ENCODE measurements around the gene KRTAP4-7.
"Not testable (repeated sequence)": the region's sequence is repeated elsewhere in the genome, so short reads cannot be mapped to it uniquely, and the experiment has no call there.

KRTAP4-7 gene

GRCh38 chr17:41065829-41066624 is 17.9 kb upstream of the KRTAP4-7 start, which contains the start of gene KRTAP2-4:
Gene KRTAP2-4, minus strand, starts transcription at chr17:41065879. Its CDS starts 34 bp downstream, at chr17:41065845.
- DNase-seq, result no peak

DNA sequence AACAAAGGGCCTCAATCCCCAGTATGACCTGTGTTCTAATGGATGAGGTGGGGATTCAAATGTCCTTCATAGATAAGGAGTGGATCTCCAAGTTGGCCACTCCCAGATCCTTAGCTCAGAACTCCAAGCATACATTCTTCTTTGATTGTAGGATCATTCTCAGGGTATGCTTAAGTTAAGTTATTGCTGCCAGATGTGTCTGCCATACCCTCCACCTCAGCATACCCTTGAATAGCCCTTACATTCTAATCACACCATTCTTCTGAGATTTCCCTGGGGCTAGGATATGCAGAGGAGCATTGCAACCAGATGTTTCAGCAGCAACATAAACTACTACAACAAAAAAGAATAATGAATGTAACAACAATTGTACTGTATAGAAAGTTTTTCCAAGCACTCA is 16.7 kb upstream of the KRTAP4-7 start:
- DNase-seq, result no peak

DNA sequence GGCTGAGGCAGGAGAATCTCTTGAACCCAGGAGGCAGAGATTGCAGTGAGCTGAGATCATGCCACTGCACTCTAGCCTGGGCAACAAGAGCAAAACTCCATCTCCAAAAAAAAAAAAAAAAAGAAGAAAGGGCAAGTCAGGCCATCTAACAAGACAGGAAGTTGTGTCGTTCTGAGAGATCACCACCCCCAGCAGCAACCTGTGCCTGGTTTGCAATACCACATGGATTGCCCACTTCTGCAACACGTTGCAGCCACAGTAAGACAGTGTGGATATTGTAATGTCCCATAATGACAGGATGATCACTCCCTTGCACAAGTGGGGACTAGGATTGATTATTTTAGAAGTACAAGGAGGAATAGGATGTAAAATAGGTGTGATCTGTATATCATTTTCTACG is 14.9 kb upstream of the KRTAP4-7 start:
- DNase-seq, result no peak

DNA sequence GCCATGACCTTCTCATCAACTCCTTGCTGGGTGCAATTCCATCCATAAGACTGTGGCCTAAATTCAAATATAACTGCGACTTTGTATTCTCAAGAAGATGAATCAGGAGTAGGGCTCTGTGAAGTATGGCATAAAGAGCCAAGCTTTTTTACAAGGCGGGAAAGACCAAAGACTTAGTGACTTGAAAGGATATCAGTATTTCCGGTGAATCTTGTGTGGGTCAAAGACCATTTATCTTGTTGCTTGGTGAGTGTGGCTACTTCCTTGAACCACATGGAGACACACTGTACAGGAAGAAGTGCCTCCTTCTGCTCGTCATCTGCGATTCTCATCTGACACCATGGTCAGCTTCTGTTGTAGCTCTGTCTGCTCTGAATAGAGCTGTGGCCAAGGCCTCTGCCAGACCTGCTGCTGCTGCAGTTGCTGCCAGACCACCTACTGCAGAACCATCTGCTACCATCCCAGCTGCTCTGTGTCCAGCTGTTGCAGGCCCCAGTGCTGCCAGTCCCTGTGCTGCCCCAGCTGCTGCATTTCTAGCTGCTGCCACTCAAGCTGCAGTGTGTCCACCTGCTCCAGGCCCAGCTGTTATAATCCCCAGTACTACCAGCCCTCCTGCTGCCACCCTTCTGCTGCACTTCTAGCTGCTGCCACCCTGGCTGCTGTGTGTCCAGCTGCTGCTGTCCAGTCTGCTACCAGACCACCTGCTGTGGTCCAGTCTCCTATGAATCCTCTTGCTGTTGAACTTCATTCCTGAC is 12.2 kb upstream of the KRTAP4-7 start:
- DNase-seq, result no peak

DNA sequence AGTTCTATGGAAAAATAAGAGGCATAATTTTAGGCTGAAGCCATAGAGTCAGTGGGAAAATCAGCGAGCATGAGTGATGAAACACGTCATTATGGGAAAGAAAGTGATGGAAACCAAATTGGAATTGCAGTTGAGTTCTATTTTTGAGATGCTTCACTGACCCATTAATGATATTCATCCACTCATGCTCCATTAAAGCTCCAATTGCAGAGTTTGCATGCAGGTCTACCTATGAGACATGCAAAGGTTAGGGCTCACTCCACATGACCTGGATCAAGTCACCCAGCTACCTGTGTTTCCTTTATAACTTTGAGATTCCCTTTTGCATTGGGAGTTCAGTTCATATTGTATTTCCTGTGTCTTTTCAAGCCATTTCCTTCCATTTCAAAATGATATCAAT is 10.3 kb upstream of the KRTAP4-7 start:
- no peak for DNase-seq

- no peak for DNase-seq
Measured at GRCh38 chr17:41076788-41077187, 7.2 kb upstream of the KRTAP4-7 start.

DNA sequence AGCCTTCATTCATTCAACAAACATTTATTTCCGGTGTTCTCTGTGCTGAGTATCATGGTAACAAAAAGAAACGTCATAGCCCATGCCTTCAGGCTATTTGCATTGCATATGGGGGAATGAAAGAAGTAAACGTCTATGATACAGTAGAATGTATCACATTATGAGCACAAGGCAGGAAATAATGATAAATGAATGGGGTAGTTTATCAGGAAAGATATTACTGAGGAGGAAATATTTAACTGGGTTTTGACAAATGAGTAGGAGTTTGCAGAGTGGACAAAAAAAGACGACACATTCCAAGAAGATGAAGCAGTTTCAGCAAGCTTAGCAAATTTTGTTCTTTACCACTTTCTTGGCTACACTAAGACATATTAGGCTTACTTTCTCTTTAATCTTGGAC is 1.3 kb upstream of the KRTAP4-7 start:
- DNase-seq, result no peak

- not testable (repeated sequence) for DNase-seq
Measured at GRCh38 chr17:41083427-41083826, 523 bp upstream of the KRTAP4-7 start.

GRCh38 chr17:41088760-41089352 is 4.9 kb downstream of the KRTAP4-7 start:
- not testable (repeated sequence) for DNase-seq

GRCh38 chr17:41096055-41096454 is 12.1 kb downstream of the KRTAP4-7 start:
- no peak for DNase-seq

DNA sequence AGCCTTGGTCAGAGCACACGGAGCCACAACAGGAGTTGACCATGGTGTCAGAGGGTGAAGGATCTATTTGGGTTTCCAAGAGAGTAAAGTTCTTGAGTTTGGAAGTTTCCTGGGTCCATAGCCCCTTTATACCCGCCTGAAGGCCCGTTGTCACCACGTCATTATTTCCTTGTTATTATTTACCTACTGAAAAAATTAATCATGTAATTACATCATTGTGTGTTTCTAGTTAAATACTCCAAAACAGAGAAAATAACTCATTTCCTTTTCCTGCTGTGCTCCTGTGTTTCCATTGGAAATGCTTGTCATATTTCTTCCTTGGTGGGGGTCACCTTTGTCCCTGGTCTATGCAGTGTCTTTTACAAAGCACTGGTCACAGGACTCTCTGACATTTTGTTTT is 14.1 kb downstream of the KRTAP4-7 start, which contains the start of gene KRTAP4-8:
KRTAP4-8 (minus strand) TSS at position 101 of the 400 bp plus-strand sequence; CDS start at position 43, 58 bp downstream.
- no peak for DNase-seq

- DNase-seq, result no peak
Measured at GRCh38 chr17:41098481-41098880, 14.5 kb downstream of the KRTAP4-7 start.

DNA sequence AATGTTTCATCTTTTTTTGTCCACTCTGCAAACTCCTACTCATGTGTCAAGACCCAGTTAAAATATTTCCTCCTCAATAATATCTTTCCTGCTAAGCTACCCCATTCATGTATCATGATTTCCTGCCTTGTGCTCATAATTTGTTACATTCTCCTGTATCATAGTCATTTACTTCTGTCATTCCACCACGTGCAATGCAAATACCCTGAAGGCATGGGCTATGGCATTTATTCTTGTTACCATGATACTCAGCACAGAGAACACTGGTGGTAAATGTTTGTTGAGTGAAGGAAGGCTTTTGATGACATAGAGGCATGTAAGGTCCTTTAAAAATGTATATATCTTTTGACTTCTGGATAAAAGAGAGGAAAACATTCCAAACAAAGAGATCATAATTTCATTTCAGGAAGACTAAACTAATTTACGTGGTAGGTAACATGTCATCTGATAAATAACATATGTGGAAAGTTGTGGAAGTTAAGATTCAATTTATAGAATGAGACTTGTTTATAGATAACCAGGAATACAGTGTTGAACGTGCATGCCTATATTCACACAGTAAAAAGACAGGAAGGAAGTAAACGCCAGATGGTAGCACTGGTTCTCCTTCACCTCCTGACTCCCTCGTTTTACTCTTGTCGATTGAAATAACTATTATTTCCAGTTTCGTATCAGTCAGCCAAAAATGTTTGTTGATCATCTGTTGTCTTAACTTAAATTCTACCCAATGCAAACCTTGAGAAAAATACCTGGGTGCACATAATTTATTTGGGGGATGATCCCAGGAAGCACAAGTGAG is 15.9 kb downstream of the KRTAP4-7 start:
- DNase-seq, result not testable (repeated sequence)

DNA sequence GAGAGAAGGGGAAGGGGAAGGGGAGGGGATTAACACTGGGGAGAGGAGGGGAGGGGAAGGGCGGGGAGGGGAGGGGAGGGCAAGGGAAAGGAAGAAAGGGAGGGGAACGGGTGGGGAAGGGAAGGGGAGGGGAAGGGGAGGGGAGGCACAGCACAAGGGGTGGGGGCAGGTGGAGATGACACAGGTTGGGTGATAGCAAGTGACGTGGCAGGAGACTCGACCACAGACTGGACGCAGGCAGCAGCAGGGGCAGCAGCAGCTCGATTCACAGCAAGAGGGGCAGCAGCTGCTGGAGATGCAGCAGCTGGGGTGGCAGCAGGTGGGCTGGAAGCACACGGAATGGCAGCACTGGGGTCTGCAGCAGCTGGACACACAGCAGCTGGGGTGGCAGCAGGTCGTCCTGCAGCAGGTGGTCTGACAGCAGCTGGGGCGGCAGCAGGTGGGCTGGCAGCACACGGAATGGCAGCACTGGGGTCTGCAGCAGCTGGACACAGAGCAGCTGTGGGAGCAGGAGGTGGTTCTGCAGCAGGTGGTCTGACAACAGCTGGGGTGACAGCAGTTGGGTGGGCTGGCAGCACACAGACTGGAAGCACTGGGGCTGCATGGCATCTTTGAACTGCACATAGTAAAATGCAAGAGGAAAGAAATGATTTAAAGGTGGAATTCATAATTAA is 17.8 kb downstream of the KRTAP4-7 start, which contains the start of gene KRTAP4-16:
KRTAP4-16 (minus strand) TSS at position 624 of the 674 bp plus-strand sequence; CDS start at position 624, 0 bp downstream.
- no peak for DNase-seq

DNA sequence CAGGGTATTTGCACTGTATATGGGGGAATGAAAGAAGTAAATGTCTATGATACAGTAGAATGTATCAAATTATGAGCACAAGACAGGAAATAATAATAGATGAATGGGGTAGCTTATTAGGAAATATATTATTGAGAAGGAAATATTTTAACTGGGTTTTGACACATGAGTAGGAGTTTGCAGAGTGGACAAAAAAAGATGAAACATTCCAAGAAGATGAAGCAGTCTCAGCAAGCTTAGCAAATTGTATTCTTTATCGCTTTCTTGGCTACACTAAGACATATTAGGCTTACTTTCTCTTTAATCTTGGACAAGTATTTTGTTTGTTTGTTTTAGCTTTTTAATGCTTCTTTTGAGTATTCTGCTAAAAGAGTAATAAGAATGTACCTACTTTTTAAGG is 19.9 kb downstream of the KRTAP4-7 start:
- DNase-seq, result no peak

DNA sequence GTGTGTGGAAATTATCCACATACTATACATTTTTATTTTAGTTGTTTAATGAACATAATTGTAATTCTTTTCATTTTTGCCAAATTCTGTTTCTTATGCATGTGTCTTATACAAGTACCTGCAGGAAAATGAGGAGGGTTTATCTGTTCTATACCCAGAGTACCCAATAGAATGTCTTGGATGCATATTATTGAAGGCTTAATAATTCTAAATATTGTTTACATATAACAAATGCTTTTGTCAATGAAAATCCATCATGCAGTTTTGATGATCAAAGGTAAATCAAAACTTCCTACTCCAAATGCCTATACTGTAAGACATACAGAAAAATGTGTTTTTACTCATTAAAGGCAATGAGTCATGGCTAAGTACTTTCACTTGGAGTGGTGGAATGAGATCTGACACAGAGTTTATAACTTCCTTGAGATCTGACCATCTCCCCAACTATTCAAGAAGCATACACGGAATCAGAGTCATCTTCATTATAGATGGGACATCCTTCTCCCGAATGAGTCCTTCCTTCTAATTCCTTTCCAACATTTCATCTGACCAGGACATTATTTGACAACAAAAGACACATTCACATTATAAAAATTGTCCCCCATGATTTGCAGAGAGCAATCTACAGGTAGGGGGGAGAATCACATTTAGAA is 20.6 kb downstream of the KRTAP4-7 start:
- not testable (repeated sequence) for DNase-seq

DNA sequence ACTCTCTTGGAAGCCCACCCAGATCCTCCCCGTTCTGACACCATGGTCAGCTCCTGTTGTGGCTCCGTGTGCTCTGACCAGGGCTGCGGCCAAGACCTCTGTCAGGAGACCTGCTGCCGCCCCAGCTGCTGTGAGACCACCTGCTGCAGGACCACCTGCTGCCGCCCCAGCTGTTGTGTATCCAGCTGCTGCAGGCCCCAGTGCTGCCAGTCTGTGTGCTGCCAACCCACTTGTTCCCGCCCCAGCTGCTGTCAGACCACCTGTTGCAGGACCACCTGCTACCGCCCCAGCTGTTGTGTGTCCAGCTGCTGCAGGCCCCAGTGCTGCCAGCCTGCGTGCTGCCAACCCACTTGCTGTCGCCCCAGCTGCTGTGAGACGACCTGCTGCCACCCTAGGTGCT is 21.4 kb downstream of the KRTAP4-7 start, which contains the start of gene KRTAP4-9:
KRTAP4-9 (plus strand) TSS at position 43 of the 400 bp plus-strand sequence; CDS start at position 43, 0 bp downstream.
- DNase-seq, result not testable (repeated sequence)

- no peak for DNase-seq
Measured at GRCh38 chr17:41107941-41108450, 24.0 kb downstream of the KRTAP4-7 start.

- DNase-seq, result not testable (repeated sequence)
Measured at GRCh38 chr17:41108728-41109386, 24.9 kb downstream of the KRTAP4-7 start.

DNA sequence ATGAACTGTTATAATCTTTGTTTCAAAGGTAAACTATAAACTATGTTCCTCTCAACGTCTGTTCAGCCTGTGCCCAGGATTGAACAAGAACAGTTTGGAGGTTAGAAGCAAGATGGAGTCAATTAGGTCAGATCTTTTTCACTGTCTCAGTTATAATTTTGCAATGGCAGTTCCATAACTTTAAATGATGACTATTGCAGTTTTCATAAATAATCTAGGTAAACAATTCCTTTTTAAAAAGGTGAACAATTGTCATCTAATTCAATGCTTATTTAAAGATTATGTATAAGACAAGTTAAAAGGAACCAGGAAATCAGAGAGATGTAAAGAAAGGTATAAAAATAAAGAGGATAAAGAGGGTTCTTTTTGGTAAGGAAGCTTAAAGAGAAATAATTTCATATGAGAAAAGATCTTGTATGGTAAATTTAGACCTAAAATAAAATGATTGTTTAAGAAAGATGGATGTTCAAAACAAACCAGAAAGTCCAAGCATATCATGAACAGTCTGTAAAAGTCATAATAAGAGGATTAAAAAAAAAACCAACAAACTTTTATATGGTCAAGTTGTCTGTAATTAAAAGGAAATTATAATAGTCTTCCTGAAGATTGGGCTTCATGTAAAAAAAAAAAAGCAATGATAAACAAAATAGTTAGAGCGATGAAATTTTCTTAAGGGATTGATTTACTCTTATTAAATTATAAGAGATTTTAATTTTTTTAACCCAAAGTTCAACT is 27.4 kb downstream of the KRTAP4-7 start:
- DNase-seq, result no peak

Data from CD4-positive, alpha-beta T cell treated with Interleukin-4 for 4 hours (primary cell).